Neural cell (in vitro differentiated cells): Measurements from ENCODE around the gene PAFAH1B1.

Source experiments
- RAD21 ChIP-seq: fragments of 450-650 bp; conservative IDR thresholded peaks from 2 replicates; pipeline ENCODE4 v1.6.1; 2014; ENCODE audit warnings: antibody characterized with exemption, mild to moderate bottlenecking, moderate library complexity
- TF ChIP-seq, protein P1 (sequence below): fragments of 450-650 bp; IDR thresholded peaks from 2 replicates; pipeline ENCODE4 v1.5.1; 2014; ENCODE audit warnings: antibody characterized with exemption, mild to moderate bottlenecking, moderate library complexity; ENCODE audit not compliant: poor library complexity, severe bottlenecking
- TF ChIP-seq, protein P2 (sequence below): IDR thresholded peaks from 2 replicates; pipeline ENCODE4 v1.6.1; 2012; ENCODE audit warnings: borderline replicate concordance

DNA sequence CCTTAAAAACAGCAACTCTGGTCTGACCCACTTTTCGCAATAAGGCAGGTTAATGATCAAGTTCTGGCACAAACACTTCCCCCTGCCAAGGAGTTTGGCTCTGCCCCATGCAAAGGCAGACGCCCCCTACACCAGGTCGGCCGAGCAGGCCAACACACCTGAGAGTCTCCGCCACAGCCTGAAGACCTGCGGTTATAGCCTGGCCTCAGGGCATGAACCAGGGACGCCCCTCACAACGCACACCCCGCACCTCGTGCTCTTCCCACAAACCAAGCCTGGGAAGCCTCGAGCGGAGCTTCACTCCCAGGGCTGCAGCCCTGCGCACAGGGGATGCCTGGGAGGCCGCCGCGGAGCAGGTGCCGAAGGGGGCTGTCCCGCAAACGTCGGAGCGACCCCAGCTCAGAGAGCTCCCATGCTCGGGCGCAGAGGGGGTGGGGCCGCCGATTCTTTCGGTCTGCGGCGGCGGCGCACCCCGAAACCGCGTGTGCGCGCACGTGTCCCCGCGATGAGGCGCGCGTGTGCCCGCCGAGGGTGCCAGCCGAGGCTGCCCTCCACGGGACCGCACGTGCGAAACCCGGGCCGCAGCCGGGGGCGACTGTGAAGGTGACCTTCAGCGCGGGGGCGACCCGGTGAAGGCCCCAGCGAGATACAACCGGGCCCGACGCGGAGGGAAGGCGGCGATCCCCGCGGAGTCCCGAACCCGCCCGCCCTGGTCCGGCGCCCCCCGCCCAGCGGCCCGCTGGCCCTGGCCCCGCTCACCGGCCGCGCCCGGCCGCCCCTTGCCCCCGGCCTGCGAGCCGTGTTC is 117.6 kb downstream of the PAFAH1B1 start:
- TF ChIP-seq, protein P1, sequence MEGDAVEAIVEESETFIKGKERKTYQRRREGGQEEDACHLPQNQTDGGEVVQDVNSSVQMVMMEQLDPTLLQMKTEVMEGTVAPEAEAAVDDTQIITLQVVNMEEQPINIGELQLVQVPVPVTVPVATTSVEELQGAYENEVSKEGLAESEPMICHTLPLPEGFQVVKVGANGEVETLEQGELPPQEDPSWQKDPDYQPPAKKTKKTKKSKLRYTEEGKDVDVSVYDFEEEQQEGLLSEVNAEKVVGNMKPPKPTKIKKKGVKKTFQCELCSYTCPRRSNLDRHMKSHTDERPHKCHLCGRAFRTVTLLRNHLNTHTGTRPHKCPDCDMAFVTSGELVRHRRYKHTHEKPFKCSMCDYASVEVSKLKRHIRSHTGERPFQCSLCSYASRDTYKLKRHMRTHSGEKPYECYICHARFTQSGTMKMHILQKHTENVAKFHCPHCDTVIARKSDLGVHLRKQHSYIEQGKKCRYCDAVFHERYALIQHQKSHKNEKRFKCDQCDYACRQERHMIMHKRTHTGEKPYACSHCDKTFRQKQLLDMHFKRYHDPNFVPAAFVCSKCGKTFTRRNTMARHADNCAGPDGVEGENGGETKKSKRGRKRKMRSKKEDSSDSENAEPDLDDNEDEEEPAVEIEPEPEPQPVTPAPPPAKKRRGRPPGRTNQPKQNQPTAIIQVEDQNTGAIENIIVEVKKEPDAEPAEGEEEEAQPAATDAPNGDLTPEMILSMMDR = no peak
- TF ChIP-seq, protein P2, sequence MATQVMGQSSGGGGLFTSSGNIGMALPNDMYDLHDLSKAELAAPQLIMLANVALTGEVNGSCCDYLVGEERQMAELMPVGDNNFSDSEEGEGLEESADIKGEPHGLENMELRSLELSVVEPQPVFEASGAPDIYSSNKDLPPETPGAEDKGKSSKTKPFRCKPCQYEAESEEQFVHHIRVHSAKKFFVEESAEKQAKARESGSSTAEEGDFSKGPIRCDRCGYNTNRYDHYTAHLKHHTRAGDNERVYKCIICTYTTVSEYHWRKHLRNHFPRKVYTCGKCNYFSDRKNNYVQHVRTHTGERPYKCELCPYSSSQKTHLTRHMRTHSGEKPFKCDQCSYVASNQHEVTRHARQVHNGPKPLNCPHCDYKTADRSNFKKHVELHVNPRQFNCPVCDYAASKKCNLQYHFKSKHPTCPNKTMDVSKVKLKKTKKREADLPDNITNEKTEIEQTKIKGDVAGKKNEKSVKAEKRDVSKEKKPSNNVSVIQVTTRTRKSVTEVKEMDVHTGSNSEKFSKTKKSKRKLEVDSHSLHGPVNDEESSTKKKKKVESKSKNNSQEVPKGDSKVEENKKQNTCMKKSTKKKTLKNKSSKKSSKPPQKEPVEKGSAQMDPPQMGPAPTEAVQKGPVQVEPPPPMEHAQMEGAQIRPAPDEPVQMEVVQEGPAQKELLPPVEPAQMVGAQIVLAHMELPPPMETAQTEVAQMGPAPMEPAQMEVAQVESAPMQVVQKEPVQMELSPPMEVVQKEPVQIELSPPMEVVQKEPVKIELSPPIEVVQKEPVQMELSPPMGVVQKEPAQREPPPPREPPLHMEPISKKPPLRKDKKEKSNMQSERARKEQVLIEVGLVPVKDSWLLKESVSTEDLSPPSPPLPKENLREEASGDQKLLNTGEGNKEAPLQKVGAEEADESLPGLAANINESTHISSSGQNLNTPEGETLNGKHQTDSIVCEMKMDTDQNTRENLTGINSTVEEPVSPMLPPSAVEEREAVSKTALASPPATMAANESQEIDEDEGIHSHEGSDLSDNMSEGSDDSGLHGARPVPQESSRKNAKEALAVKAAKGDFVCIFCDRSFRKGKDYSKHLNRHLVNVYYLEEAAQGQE = no peak
- TF ChIP-seq RAD21 = no peak
